Right kidney (tissue), 9 donors: ENCODE measurements around the gene TTL.
"Not testable (repeated sequence)": the region's sequence is repeated elsewhere in the genome, so short reads cannot be mapped to it uniquely, and the experiment has no call there.

Experiments used
- DNase-seq: peaks from one replicate; pipeline ENCODE4 v3.0.0-alpha.2; 2016
- long read RNA-seq, 8 donors: transcript quantifications; one replicate each; lab custom pipeline, GENCODE V29; 2026

The TTL gene
- long read RNA-seq, donor 1, full-length matches to known transcripts = 1 of 1 reads
- long read RNA-seq, donor 1, partial matches to known transcripts = 0 of 1 reads
- long read RNA-seq, donor 1, other reads (novel, unspliced or antisense) = 0 of 1 reads
- long read RNA-seq, donor 2, full-length matches to known transcripts = 1 of 9 reads
- long read RNA-seq, donor 2, partial matches to known transcripts = 8 of 9 reads
- long read RNA-seq, donor 2, other reads (novel, unspliced or antisense) = 0 of 9 reads
- long read RNA-seq, donor 3, full-length matches to known transcripts = 4 of 4 reads
- long read RNA-seq, donor 3, partial matches to known transcripts = 0 of 4 reads
- long read RNA-seq, donor 3, other reads (novel, unspliced or antisense) = 0 of 4 reads
- long read RNA-seq, donor 4, full-length matches to known transcripts = 5 of 5 reads
- long read RNA-seq, donor 4, partial matches to known transcripts = 0 of 5 reads
- long read RNA-seq, donor 4, other reads (novel, unspliced or antisense) = 0 of 5 reads
- long read RNA-seq, donor 5, full-length matches to known transcripts = 3 of 3 reads
- long read RNA-seq, donor 5, partial matches to known transcripts = 0 of 3 reads
- long read RNA-seq, donor 5, other reads (novel, unspliced or antisense) = 0 of 3 reads
- long read RNA-seq, donor 6, full-length matches to known transcripts = 2 of 2 reads
- long read RNA-seq, donor 6, partial matches to known transcripts = 0 of 2 reads
- long read RNA-seq, donor 6, other reads (novel, unspliced or antisense) = 0 of 2 reads
- long read RNA-seq, donor 7, full-length matches to known transcripts = 10 of 17 reads
- long read RNA-seq, donor 7, partial matches to known transcripts = 7 of 17 reads
- long read RNA-seq, donor 7, other reads (novel, unspliced or antisense) = 0 of 17 reads
- long read RNA-seq, donor 8, full-length matches to known transcripts = 3 of 3 reads
- long read RNA-seq, donor 8, partial matches to known transcripts = 0 of 3 reads
- long read RNA-seq, donor 8, other reads (novel, unspliced or antisense) = 0 of 3 reads

GRCh38 chr2:112481528-112482233, at the start of gene TTL:
TSS of gene TTL (plus strand) at chr2:112482156. CDS start at chr2:112482345, 189 bp downstream.
- peak; percentile 89 for DNase-seq

GRCh38 chr2:112432390-112432734, 49.6 kb upstream of the TTL start:
- not testable (repeated sequence) for DNase-seq

GRCh38 chr2:112432735-112433479, 49.0 kb upstream of the TTL start:
- peak; percentile 48 for DNase-seq

GRCh38 chr2:112433480-112433879, 48.5 kb upstream of the TTL start, which contains the start of gene RGPD8:
TSS of gene RGPD8 (minus strand) at chr2:112433645. CDS start at chr2:112433453, 192 bp downstream.
- DNase-seq = peak; percentile 39

GRCh38 chr2:112433932-112434730, 47.8 kb upstream of the TTL start:
- DNase-seq = no peak

GRCh38 chr2:112434890-112435715, 46.9 kb upstream of the TTL start:
- DNase-seq = not testable (repeated sequence)

GRCh38 chr2:112435716-112436431, 46.1 kb upstream of the TTL start:
- not testable (repeated sequence) for DNase-seq

- DNase-seq = not testable (repeated sequence)
Observed at GRCh38 chr2:112436993-112437392, 45.0 kb upstream of the TTL start.

GRCh38 chr2:112437405-112437831, 44.5 kb upstream of the TTL start:
- DNase-seq = not testable (repeated sequence)

- not testable (repeated sequence) for DNase-seq
Observed at GRCh38 chr2:112438603-112439261, 43.2 kb upstream of the TTL start.

GRCh38 chr2:112444256-112444655, 37.7 kb upstream of the TTL start:
- DNase-seq = not testable (repeated sequence)

- DNase-seq = no peak
Observed at GRCh38 chr2:112449854-112450253, 32.1 kb upstream of the TTL start.

- no peak for DNase-seq
Observed at GRCh38 chr2:112451317-112451716, 30.6 kb upstream of the TTL start.

- DNase-seq = no peak
Observed at GRCh38 chr2:112454586-112454985, 27.4 kb upstream of the TTL start.

- DNase-seq = no peak
Observed at GRCh38 chr2:112459372-112459771, 22.6 kb upstream of the TTL start.

GRCh38 chr2:112462178-112462577, 19.8 kb upstream of the TTL start:
- DNase-seq = no peak

GRCh38 chr2:112463256-112463655, 18.7 kb upstream of the TTL start:
- no peak for DNase-seq

- DNase-seq = no peak
Observed at GRCh38 chr2:112465382-112465781, 16.6 kb upstream of the TTL start.
